ENCODE measurements around the gene R3HDM2.
A peak's percentile ranks its signal among the peaks of the same experiment; 100 is the strongest.

The R3HDM2 gene

GRCh38 chr12:57216921-57217879, 213.6 kb downstream of the R3HDM2 start:
- peaks cover 14% of the 10 kb centered on the region for H3K36me3 ChIP-seq (ENCODE audit: insufficient read depth, low read length)
- H3K4me2 ChIP-seq (ENCODE audit: low read length), result peak overlapping the region; percentile 88
- H3K27me3 ChIP-seq (ENCODE audit: control insufficient read depth, insufficient read depth, low read length), result peaks cover 30% of the 10 kb centered on the region
- no peaks in the 10 kb centered on the region for H3K9me3 ChIP-seq (replicated peaks; ENCODE audit: low read length)
- no peak overlapping the region for H3K9ac ChIP-seq (ENCODE audit: low read depth, low read length)
- H3K4me3 ChIP-seq (ENCODE audit: low read length), result peak overlapping the region; percentile 64
- H3K4me1 ChIP-seq (ENCODE audit: control insufficient read depth, insufficient read depth, low read length), result peaks cover 30% of the 10 kb centered on the region

- Histone ChIP-seq H3K4me1 (ENCODE audit: control insufficient read depth, insufficient read depth, low read length) (peaks cover 35% of the 10 kb centered on the region), H3K9ac (ENCODE audit: low read depth, low read length) (no peak within 1 kb of the TSS), H3K9me3 (replicated peaks; ENCODE audit: low read length) (no peaks in the 10 kb centered on the region), H3K4me2 (ENCODE audit: low read length) (peak within 1 kb of the TSS; percentile 88), H3K27me3 (ENCODE audit: control insufficient read depth, insufficient read depth, low read length) (peaks cover 25% of the 10 kb centered on the region), H3K36me3 (ENCODE audit: insufficient read depth, low read length) (peaks cover 23% of the 10 kb centered on the region), H3K4me3 (ENCODE audit: low read length) (peak within 1 kb of the TSS; percentile 64)
Measured at GRCh38 chr12:57216014-57216911, 214.6 kb downstream of the R3HDM2 start, which contains the start of gene NXPH4. Gene NXPH4 (plus strand): TSS chr12:57216794. CDS start chr12:57216970, 176 bp downstream.

GRCh38 chr12:57215668-57216013, 215.2 kb downstream of the R3HDM2 start:
- peaks cover 29% of the 10 kb centered on the region for H3K36me3 ChIP-seq (ENCODE audit: insufficient read depth, low read length)
- H3K4me2 ChIP-seq (ENCODE audit: low read length), result peak overlapping the region; percentile 88
- H3K9me3 ChIP-seq (replicated peaks; ENCODE audit: low read length), result no peaks in the 10 kb centered on the region
- H3K9ac ChIP-seq (ENCODE audit: low read depth, low read length), result no peak overlapping the region
- peaks cover 36% of the 10 kb centered on the region for H3K4me1 ChIP-seq (ENCODE audit: control insufficient read depth, insufficient read depth, low read length)
- H3K4me3 ChIP-seq (ENCODE audit: low read length), result no peak overlapping the region
- peaks cover 18% of the 10 kb centered on the region for H3K27me3 ChIP-seq (ENCODE audit: control insufficient read depth, insufficient read depth, low read length)

- Histone ChIP-seq H3K27me3 (ENCODE audit: control insufficient read depth, insufficient read depth, low read length) (peaks cover 16% of the 10 kb centered on the region), H3K4me3 (ENCODE audit: low read length) (no peak overlapping the region), H3K4me1 (ENCODE audit: control insufficient read depth, insufficient read depth, low read length) (peaks cover 36% of the 10 kb centered on the region), H3K9ac (ENCODE audit: low read depth, low read length) (no peak overlapping the region), H3K36me3 (ENCODE audit: insufficient read depth, low read length) (peaks cover 35% of the 10 kb centered on the region), H3K9me3 (replicated peaks; ENCODE audit: low read length) (no peaks in the 10 kb centered on the region), H3K4me2 (ENCODE audit: low read length) (no peak overlapping the region)
Measured at GRCh38 chr12:57215065-57215464, 215.8 kb downstream of the R3HDM2 start.

GRCh38 chr12:57214398-57214781, 216.5 kb downstream of the R3HDM2 start:
- H3K4me1 ChIP-seq (ENCODE audit: control insufficient read depth, insufficient read depth, low read length), result peaks cover 36% of the 10 kb centered on the region
- H3K9ac ChIP-seq (ENCODE audit: low read depth, low read length), result no peak overlapping the region
- no peak overlapping the region for H3K4me2 ChIP-seq (ENCODE audit: low read length)
- H3K4me3 ChIP-seq (ENCODE audit: low read length), result no peak overlapping the region
- peaks cover 10% of the 10 kb centered on the region for H3K27me3 ChIP-seq (ENCODE audit: control insufficient read depth, insufficient read depth, low read length)
- no peaks in the 10 kb centered on the region for H3K9me3 ChIP-seq (replicated peaks; ENCODE audit: low read length)
- H3K36me3 ChIP-seq (ENCODE audit: insufficient read depth, low read length), result peaks cover 42% of the 10 kb centered on the region

- Histone ChIP-seq H3K4me3 (ENCODE audit: low read length) (no peak overlapping the region), H3K4me1 (ENCODE audit: control insufficient read depth, insufficient read depth, low read length) (peaks cover 37% of the 10 kb centered on the region), H3K36me3 (ENCODE audit: insufficient read depth, low read length) (peaks cover 47% of the 10 kb centered on the region), H3K9ac (ENCODE audit: low read depth, low read length) (no peak overlapping the region), H3K27me3 (ENCODE audit: control insufficient read depth, insufficient read depth, low read length) (peaks cover 6% of the 10 kb centered on the region), H3K9me3 (replicated peaks; ENCODE audit: low read length) (no peaks in the 10 kb centered on the region), H3K4me2 (ENCODE audit: low read length) (no peak overlapping the region)
Measured at GRCh38 chr12:57213763-57214397, 217.0 kb downstream of the R3HDM2 start.

GRCh38 chr12:57213058-57213715, 217.7 kb downstream of the R3HDM2 start:
- H3K36me3 ChIP-seq (ENCODE audit: insufficient read depth, low read length), result peaks cover 54% of the 10 kb centered on the region
- H3K4me1 ChIP-seq (ENCODE audit: control insufficient read depth, insufficient read depth, low read length), result peaks cover 44% of the 10 kb centered on the region
- H3K27me3 ChIP-seq (ENCODE audit: control insufficient read depth, insufficient read depth, low read length), result peaks cover 3% of the 10 kb centered on the region
- no peak overlapping the region for H3K9ac ChIP-seq (ENCODE audit: low read depth, low read length)
- H3K4me3 ChIP-seq (ENCODE audit: low read length), result no peak overlapping the region
- no peaks in the 10 kb centered on the region for H3K9me3 ChIP-seq (replicated peaks; ENCODE audit: low read length)
- no peak overlapping the region for H3K4me2 ChIP-seq (ENCODE audit: low read length)

- H3K9ac ChIP-seq (ENCODE audit: low read depth, low read length), result no peak overlapping the region
- H3K4me2 ChIP-seq (ENCODE audit: low read length), result no peak overlapping the region
- no peaks in the 10 kb centered on the region for H3K9me3 ChIP-seq (replicated peaks; ENCODE audit: low read length)
- no peak overlapping the region for H3K4me3 ChIP-seq (ENCODE audit: low read length)
- H3K36me3 ChIP-seq (ENCODE audit: insufficient read depth, low read length), result peaks cover 59% of the 10 kb centered on the region
- peaks cover 44% of the 10 kb centered on the region for H3K4me1 ChIP-seq (ENCODE audit: control insufficient read depth, insufficient read depth, low read length)
- peaks cover 1% of the 10 kb centered on the region for H3K27me3 ChIP-seq (ENCODE audit: control insufficient read depth, insufficient read depth, low read length)
Measured at GRCh38 chr12:57212701-57213057, 218.2 kb downstream of the R3HDM2 start.

- Histone ChIP-seq H3K36me3 (ENCODE audit: insufficient read depth, low read length) (peaks cover 63% of the 10 kb centered on the region), H3K27me3 (ENCODE audit: control insufficient read depth, insufficient read depth, low read length) (no peaks in the 10 kb centered on the region), H3K4me3 (ENCODE audit: low read length) (no peak overlapping the region), H3K4me1 (ENCODE audit: control insufficient read depth, insufficient read depth, low read length) (peaks cover 41% of the 10 kb centered on the region), H3K4me2 (ENCODE audit: low read length) (no peak overlapping the region), H3K9ac (ENCODE audit: low read depth, low read length) (no peak overlapping the region), H3K9me3 (replicated peaks; ENCODE audit: low read length) (no peaks in the 10 kb centered on the region)
Measured at GRCh38 chr12:57211791-57212700, 218.8 kb downstream of the R3HDM2 start.
